ENCODE data around the gene HYAL2.

The HYAL2 gene

DNA sequence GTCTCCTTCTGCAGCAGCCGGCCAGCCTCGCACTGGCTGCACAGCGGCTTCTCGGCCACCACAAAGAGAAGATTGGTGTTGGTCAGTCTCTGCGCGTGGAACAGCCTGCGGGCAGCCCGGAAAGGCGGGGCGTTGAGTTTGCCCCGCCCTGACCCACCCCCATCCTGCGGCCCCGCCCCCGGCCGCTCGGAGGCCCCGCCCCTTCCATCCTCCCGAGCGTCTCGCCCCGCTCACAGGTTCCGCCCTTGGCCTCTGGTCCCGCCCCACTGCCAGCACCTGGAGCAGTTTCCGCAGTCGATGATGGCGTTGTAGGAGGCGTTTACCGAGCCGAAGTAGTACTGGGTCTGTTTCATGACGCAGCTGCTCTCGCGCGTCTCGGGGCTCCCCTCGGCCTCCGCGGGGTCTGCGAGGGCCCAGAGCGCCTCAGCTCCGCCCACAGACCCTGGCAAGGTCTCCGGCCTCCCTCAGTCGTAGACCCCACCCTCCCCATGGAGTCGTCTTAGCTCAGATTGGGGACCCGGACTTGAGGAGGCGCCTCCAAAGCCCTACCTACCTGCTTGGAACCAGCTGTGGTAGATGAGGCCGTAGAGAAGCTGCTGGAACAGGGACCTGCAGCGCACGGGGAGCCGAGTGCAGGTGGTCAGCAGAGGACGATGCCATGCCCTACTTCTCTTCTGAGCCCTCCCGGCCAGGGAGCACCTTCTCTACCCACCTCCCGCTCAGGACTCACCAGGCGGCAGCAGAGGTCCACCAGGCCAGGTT lies 42.7 kb upstream of the HYAL2 start:
- peak overlapping the region; percentile 54 for H3K4me3 ChIP-seq (ENCODE audit: low read depth, low read length)
- in situ Hi-C loops (cut with HindIII; ENCODE audit: low pct_ligation_motif_present, low sequenced_read_pairs) = no loop called here
- peak; percentile 39 for DNase-seq
- no peak overlapping the region for H3K27ac ChIP-seq
- no peaks in the 10 kb centered on the region for H3K36me3 ChIP-seq (replicated peaks)
- no peak for TF ChIP-seq CTCF (IDR thresholded peaks at IDR 0.05; ENCODE audit: low read depth, low read length, missing control alignments)
- H3K27me3 ChIP-seq (replicated peaks) = no peaks in the 10 kb centered on the region

DNA sequence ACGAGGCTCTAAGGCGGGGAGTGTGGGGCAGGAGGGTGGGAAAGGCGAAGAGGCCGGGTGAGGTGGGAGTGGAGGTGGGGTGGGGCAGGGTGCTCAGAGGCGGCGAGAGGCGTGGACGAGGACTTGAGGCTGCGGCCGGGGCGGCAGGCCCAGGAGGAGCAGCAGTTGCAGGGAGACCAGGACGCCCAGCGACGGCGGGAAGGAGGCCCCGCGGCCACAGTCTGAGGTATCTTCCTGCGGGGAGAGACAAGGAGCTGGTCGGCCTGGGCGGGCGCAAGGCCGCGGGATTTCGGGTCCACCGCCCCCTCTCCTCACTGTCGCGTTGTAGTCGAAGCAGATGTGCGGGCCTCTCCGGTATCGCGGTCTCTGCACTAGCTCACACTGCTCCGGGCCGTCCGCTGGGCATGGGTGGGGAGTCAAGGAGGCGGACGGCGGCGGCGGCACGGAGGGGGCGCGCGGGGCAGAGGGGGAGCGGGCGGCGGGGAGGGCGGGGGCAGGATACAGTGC lies 42.1 kb upstream of the HYAL2 start:
- peak overlapping the region; percentile 54 for H3K4me3 ChIP-seq (ENCODE audit: low read depth, low read length)

GRCh38 chr3:50359760-50360110 lies 37.2 kb upstream of the HYAL2 start:
- Histone ChIP-seq H3K4me3 (ENCODE audit: low read depth, low read length) (peak overlapping the region; percentile 50), H3K27me3 (replicated peaks) (no peaks in the 10 kb centered on the region), H3K27ac (no peak overlapping the region), H3K36me3 (replicated peaks) (peaks cover 7% of the 10 kb centered on the region)
- DNase-seq = no peak
- no peak for TF ChIP-seq CTCF (IDR thresholded peaks at IDR 0.05; ENCODE audit: low read depth, low read length, missing control alignments)
- in situ Hi-C loops (cut with HindIII; ENCODE audit: low pct_ligation_motif_present, low sequenced_read_pairs) = no loop called here

More for the DNA sequence above, 42.1 kb upstream of the HYAL2 start:
- H3K36me3 ChIP-seq (replicated peaks) = no peaks in the 10 kb centered on the region
- in situ Hi-C loops (cut with HindIII; ENCODE audit: low pct_ligation_motif_present, low sequenced_read_pairs) = no loop called here
- no peak overlapping the region for H3K27ac ChIP-seq
- no peak for DNase-seq
- no peaks in the 10 kb centered on the region for H3K27me3 ChIP-seq (replicated peaks)
- TF ChIP-seq CTCF (IDR thresholded peaks at IDR 0.05; ENCODE audit: low read depth, low read length, missing control alignments) = no peak

GRCh38 chr3:50358911-50359759 lies 36.6 kb upstream of the HYAL2 start, which contains the start of gene TMEM115:
Gene TMEM115, minus strand, starts transcription at chr3:50359521. Its CDS starts 458 bp downstream, at chr3:50359063.
- Histone ChIP-seq H3K4me3 (ENCODE audit: low read depth, low read length) (peak within 1 kb of the TSS; percentile 95), H3K27ac (peak within 1 kb of the TSS; percentile 77), H3K27me3 (replicated peaks) (no peaks in the 10 kb centered on the region), H3K36me3 (replicated peaks) (peaks cover 13% of the 10 kb centered on the region)
- in situ Hi-C loops (cut with HindIII; ENCODE audit: low pct_ligation_motif_present, low sequenced_read_pairs) = no loop called here
- no peak for TF ChIP-seq CTCF (IDR thresholded peaks at IDR 0.05; ENCODE audit: low read depth, low read length, missing control alignments)
- DNase-seq = peak; percentile 99

DNA sequence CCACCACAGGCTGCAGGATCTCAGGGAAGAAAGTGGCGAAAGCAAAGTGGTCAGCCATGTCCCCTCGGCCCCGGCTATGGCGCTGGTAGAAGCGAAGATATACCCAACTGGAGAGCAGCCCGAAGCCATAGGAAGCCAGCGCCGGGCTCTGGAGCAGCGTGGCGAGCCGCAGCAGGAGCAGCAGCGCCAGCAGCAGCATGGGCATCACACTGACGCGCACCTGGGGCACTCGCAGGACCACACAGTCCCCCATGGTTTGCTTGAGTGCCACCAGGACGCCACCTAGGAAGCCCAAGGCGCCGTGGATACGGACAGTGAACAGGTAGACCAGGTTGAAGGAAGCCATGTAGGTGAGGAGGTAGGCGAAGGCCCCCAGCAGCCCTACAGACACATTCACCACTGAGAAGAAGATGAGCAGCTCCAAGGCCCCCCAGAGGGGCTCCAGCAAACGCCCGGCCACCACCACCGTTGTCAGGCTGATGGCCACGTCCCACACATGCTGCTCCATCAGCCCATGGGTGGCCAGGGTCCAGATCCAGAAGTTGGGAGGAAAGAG lies 35.9 kb upstream of the HYAL2 start:
- TF ChIP-seq CTCF (IDR thresholded peaks at IDR 0.05; ENCODE audit: low read depth, low read length, missing control alignments) = no peak
- in situ Hi-C loops (cut with HindIII; ENCODE audit: low pct_ligation_motif_present, low sequenced_read_pairs) = no loop called here
- no peak for DNase-seq
- H3K36me3 ChIP-seq (replicated peaks) = peaks cover 20% of the 10 kb centered on the region
- no peaks in the 10 kb centered on the region for H3K27me3 ChIP-seq (replicated peaks)
- peak overlapping the region; percentile 95 for H3K4me3 ChIP-seq (ENCODE audit: low read depth, low read length)
- peak overlapping the region; percentile 77 for H3K27ac ChIP-seq
